ENCODE data around the gene UPK1B.

GRCh38 chr3:119235151-119235550, 61.8 kb downstream of the UPK1B start:
- TF ChIP-seq FOXP2 (optimal IDR thresholded peaks at IDR 0.05; ENCODE audit: control extremely low read depth, extremely low read length, insufficient read depth) = no peak
- TF ChIP-seq EZH2 (IDR thresholded peaks at IDR 0.05) = no peak
- no peak for TF ChIP-seq POLR2AphosphoS5 (IDR thresholded peaks at IDR 0.05; ENCODE audit: borderline replicate concordance, low read depth, low read length)
